ENCODE data around the gene TGFBR3L. TPM values are rescaled to one million over a fixed set of nuclear protein-coding genes. Genes with fewer than 3 reads are reported as not detected.

Gene TGFBR3L
- total RNA-seq, 4 donors from 2014 or later, result not detected

DNA sequence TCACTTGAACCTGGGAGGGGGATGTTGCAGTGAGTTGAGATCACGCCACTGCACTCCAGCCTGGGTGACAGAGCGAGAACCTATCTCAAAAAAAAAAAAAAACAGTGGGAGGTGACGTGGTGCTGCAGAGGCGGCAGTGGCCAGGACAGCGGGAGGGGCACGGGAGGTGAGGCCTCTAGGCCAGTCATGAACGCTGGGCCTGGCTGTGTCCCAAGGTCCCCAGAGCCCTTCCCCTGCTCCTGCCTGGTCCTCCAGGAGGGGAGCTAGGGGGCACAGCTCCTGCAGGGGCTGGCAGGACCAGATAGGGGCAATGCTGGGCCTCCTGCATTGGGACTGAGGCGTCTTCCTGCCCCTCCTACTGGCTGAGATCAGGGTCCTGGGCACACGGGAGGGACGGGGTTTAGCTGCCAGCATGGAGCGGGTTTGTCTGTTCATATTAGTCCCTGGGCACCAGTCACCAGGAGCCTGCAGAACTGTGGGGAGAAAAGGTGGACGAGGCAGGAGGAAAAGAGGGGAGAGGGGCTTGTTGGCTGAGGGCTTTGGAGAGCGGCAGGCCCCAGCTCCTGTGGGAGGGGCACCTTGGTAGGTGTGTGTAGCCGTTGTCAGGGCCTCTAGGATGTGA is 6.4 kb upstream of the TGFBR3L start:
- WGBS, 2 donors, result 81 to 84% methylated on average over 14 of the region's 14 CpGs
- no peak overlapping the region for H3K4me3 ChIP-seq (replicated peaks in 1 of 3)
- H3K36me3 ChIP-seq, result peaks cover 38 to 46% of the 10 kb centered on the region in 2 donors
- no peak overlapping the region for H3K27ac ChIP-seq
- peaks cover 17 to 18% of the 10 kb centered on the region in 2 donors for H3K4me1 ChIP-seq
- H3K9me3 ChIP-seq, result no peaks in the 10 kb centered on the region
- intact Hi-C loops (cut with DNase I), result no loop called here
- no peak for DNase-seq
- TF ChIP-seq POLR2A (IDR thresholded peaks at IDR 0.05), result no peak
- TF ChIP-seq, protein P1, sequence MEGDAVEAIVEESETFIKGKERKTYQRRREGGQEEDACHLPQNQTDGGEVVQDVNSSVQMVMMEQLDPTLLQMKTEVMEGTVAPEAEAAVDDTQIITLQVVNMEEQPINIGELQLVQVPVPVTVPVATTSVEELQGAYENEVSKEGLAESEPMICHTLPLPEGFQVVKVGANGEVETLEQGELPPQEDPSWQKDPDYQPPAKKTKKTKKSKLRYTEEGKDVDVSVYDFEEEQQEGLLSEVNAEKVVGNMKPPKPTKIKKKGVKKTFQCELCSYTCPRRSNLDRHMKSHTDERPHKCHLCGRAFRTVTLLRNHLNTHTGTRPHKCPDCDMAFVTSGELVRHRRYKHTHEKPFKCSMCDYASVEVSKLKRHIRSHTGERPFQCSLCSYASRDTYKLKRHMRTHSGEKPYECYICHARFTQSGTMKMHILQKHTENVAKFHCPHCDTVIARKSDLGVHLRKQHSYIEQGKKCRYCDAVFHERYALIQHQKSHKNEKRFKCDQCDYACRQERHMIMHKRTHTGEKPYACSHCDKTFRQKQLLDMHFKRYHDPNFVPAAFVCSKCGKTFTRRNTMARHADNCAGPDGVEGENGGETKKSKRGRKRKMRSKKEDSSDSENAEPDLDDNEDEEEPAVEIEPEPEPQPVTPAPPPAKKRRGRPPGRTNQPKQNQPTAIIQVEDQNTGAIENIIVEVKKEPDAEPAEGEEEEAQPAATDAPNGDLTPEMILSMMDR (IDR thresholded peaks at IDR 0.05), result no peak
- H3K27me3 ChIP-seq, result no peaks in the 10 kb centered on the region

- no peak overlapping the region for H3K4me3 ChIP-seq (replicated peaks in 1 of 3)
- TF ChIP-seq, protein P1 (IDR thresholded peaks at IDR 0.05), result no peak
- TF ChIP-seq POLR2A (IDR thresholded peaks at IDR 0.05), result no peak
- peaks cover 17 to 18% of the 10 kb centered on the region in 2 donors for H3K4me1 ChIP-seq
- DNase-seq, result no peak
- no peaks in the 10 kb centered on the region for H3K27me3 ChIP-seq
- no peak overlapping the region for H3K27ac ChIP-seq
- H3K36me3 ChIP-seq, result peaks cover 38 to 46% of the 10 kb centered on the region in 2 donors
- intact Hi-C loops (cut with DNase I), result no loop called here
- 90 to 93% methylated on average over 11 to 15 of the region's 19 CpGs for WGBS, 2 donors
- no peaks in the 10 kb centered on the region for H3K9me3 ChIP-seq
These were observed 5.7 kb upstream of the TGFBR3L start for GRCh38 chr19:7908742-7909461.

DNA sequence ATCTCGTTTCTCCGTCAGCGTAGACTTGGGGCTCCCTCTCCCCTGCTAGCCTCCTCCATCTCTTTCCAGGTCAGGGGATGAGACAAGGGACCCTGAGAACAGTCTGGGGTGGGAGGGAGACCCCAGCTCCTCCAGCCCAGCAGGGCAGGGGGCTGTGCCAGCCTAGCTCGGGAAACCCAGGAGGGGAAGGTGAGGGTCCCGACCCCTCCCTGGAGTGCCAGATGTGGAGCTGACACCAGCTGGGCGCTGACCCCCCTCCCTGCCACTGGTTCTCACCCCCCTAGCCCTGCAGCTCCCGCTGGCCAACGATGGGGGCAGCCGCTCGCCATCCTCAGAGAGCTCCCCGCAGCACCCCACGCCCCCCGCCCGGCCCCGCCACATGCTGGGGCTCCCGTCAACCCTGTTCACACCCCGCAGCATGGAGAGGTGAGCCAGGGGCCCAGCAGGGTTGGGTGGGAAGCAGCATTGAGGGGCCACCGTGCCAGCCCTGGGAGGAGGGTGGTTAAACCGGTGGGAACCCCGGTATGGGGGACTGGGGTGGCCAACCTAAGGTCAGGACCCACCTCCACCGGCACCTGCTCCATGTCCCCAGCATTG is 5.1 kb upstream of the TGFBR3L start:
- no peaks in the 10 kb centered on the region for H3K27me3 ChIP-seq
- peaks cover 38 to 46% of the 10 kb centered on the region in 2 donors for H3K36me3 ChIP-seq
- DNase-seq, result no peak
- no peak for TF ChIP-seq POLR2A (IDR thresholded peaks at IDR 0.05)
- TF ChIP-seq, protein P1 (IDR thresholded peaks at IDR 0.05), result no peak
- H3K9me3 ChIP-seq, result no peaks in the 10 kb centered on the region
- WGBS, 2 donors, result 85 to 96% methylated on average over 11 to 18 of the region's 21 CpGs
- H3K4me3 ChIP-seq (replicated peaks in 1 of 3), result no peak overlapping the region
- intact Hi-C loops (cut with DNase I), result no loop called here
- no peak overlapping the region for H3K27ac ChIP-seq
- H3K4me1 ChIP-seq, result peaks cover 14% of the 10 kb centered on the region in 2 donors

GRCh38 chr19:7910321-7911161 is 4.1 kb upstream of the TGFBR3L start:
- Histone ChIP-seq H3K4me3 (replicated peaks in 1 of 3) (no peak overlapping the region), H3K36me3 (peaks cover 38 to 45% of the 10 kb centered on the region in 2 donors), H3K27ac (no peak overlapping the region), H3K9me3 (no peaks in the 10 kb centered on the region), H3K4me1 (peaks cover 4 to 5% of the 10 kb centered on the region in 2 donors), H3K27me3 (no peaks in the 10 kb centered on the region)
- DNase-seq, result no peak
- intact Hi-C loops (cut with DNase I), result no loop called here
- no peak for TF ChIP-seq POLR2A (IDR thresholded peaks at IDR 0.05)
- TF ChIP-seq, protein P1 (IDR thresholded peaks at IDR 0.05), result no peak
- 93 to 97% methylated on average over 25 to 32 of the region's 54 CpGs for WGBS, 2 donors
